ES-I3 (cell line): ENCODE results near the gene C6orf47.
A peak's percentile ranks its signal among the peaks of the same experiment; 100 is the strongest.

Experiments used
- H3K36me3 ChIP-seq: 2 replicates; pipeline ENCODE4 v1.6.1; 2013; ENCODE audit warnings: mild to moderate bottlenecking, low read length, control low read depth, moderate library complexity; ENCODE audit not compliant: insufficient read depth
- H3K4me1 ChIP-seq: 2 replicates; pipeline ENCODE4 v1.6.1; 2013; ENCODE audit warnings: mild to moderate bottlenecking, control low read depth, low read length; ENCODE audit not compliant: insufficient read depth
- H3K9ac ChIP-seq: 2 replicates; pipeline ENCODE4 v1.6.1; 2013; ENCODE audit warnings: low read depth, mild to moderate bottlenecking, low read length, moderate library complexity
- H3K9me3 ChIP-seq: 2 replicates; pipeline ENCODE4 v1.6.1; 2013; ENCODE audit warnings: mild to moderate bottlenecking, low read length, moderate library complexity; ENCODE audit not compliant: control insufficient read depth, insufficient read depth

The C6orf47 gene

GRCh38 chr6:31692886-31693285, 32.3 kb upstream of the C6orf47 start:
- peaks cover 6% of the 10 kb centered on the region; the same call in 1 of the 2 replicates for H3K4me1 ChIP-seq
- no peaks in the 10 kb centered on the region for H3K9me3 ChIP-seq
- peaks cover 13% of the 10 kb centered on the region for H3K36me3 ChIP-seq
- no peak overlapping the region for H3K9ac ChIP-seq

GRCh38 chr6:31692353-31692752, 31.8 kb upstream of the C6orf47 start:
- Histone ChIP-seq H3K9ac (no peak overlapping the region), H3K36me3 (peaks cover 15% of the 10 kb centered on the region), H3K4me1 (peaks cover 6% of the 10 kb centered on the region; the same call in 1 of the 2 replicates), H3K9me3 (no peaks in the 10 kb centered on the region)

- Histone ChIP-seq H3K36me3 (peaks cover 15% of the 10 kb centered on the region), H3K9ac (no peak overlapping the region), H3K4me1 (peaks cover 6% of the 10 kb centered on the region; the same call in 1 of the 2 replicates), H3K9me3 (no peaks in the 10 kb centered on the region)
These were observed 31.1 kb upstream of the C6orf47 start for GRCh38 chr6:31691564-31692108.

- Histone ChIP-seq H3K36me3 (peaks cover 15% of the 10 kb centered on the region), H3K9me3 (no peaks in the 10 kb centered on the region), H3K9ac (no peak overlapping the region), H3K4me1 (peaks cover 6% of the 10 kb centered on the region; the same call in 1 of the 2 replicates)
These were observed 30.5 kb upstream of the C6orf47 start for GRCh38 chr6:31691078-31691463.

- Histone ChIP-seq H3K36me3 (peaks cover 15% of the 10 kb centered on the region), H3K4me1 (peaks cover 6% of the 10 kb centered on the region; the same call in 1 of the 2 replicates), H3K9ac (no peak overlapping the region)
These were observed 29.9 kb upstream of the C6orf47 start for GRCh38 chr6:31690231-31691077.

GRCh38 chr6:31689249-31690110, 28.9 kb upstream of the C6orf47 start:
- Histone ChIP-seq H3K9ac (no peak overlapping the region), H3K4me1 (peaks cover 6% of the 10 kb centered on the region; the same call in 1 of the 2 replicates), H3K9me3 (no peaks in the 10 kb centered on the region), H3K36me3 (peaks cover 15% of the 10 kb centered on the region)

More at GRCh38 chr6:31690231-31691077, 29.9 kb upstream of the C6orf47 start:
- H3K9me3 ChIP-seq = no peaks in the 10 kb centered on the region

GRCh38 chr6:31687860-31688693, 27.5 kb upstream of the C6orf47 start:
- Histone ChIP-seq H3K9ac (no peak overlapping the region), H3K4me1 (peaks cover 6% of the 10 kb centered on the region; the same call in 1 of the 2 replicates), H3K9me3 (no peaks in the 10 kb centered on the region), H3K36me3 (peaks cover 15% of the 10 kb centered on the region)

GRCh38 chr6:31687321-31687720, 26.7 kb upstream of the C6orf47 start:
- H3K4me1 ChIP-seq = peaks cover 6% of the 10 kb centered on the region; the same call in 1 of the 2 replicates
- H3K36me3 ChIP-seq = peaks cover 15% of the 10 kb centered on the region
- no peaks in the 10 kb centered on the region for H3K9me3 ChIP-seq
- H3K9ac ChIP-seq = no peak overlapping the region

GRCh38 chr6:31686483-31686882, 25.9 kb upstream of the C6orf47 start:
- H3K36me3 ChIP-seq = peaks cover 15% of the 10 kb centered on the region
- no peaks in the 10 kb centered on the region for H3K9me3 ChIP-seq
- peaks cover 6% of the 10 kb centered on the region; the same call in 1 of the 2 replicates for H3K4me1 ChIP-seq
- no peak overlapping the region for H3K9ac ChIP-seq

GRCh38 chr6:31683591-31683990, 23.0 kb upstream of the C6orf47 start:
- Histone ChIP-seq H3K36me3 (peaks cover 8% of the 10 kb centered on the region), H3K9ac (peak overlapping the region; percentile 62; the same call in 1 of the 2 replicates), H3K4me1 (no peaks in the 10 kb centered on the region), H3K9me3 (no peaks in the 10 kb centered on the region)

GRCh38 chr6:31681135-31681671, 20.6 kb upstream of the C6orf47 start:
- Histone ChIP-seq H3K36me3 (no peaks in the 10 kb centered on the region), H3K4me1 (no peaks in the 10 kb centered on the region), H3K9me3 (no peaks in the 10 kb centered on the region), H3K9ac (peak overlapping the region; percentile 52)

- Histone ChIP-seq H3K9me3 (no peaks in the 10 kb centered on the region), H3K36me3 (no peaks in the 10 kb centered on the region), H3K9ac (peak within 1 kb of the TSS; percentile 52), H3K4me1 (no peaks in the 10 kb centered on the region)
These were observed 19.9 kb upstream of the C6orf47 start, which contains the start of gene LY6G5C for GRCh38 chr6:31680226-31681134. TSS of gene LY6G5C (minus strand) at chr6:31681067. CDS start at chr6:31680373, 694 bp downstream.
